Stimulated activated CD8-positive, alpha-beta memory T cell treated with anti-CD3 and anti-CD28 coated beads, Interleukin-7, amount 100 ng/mL, for 4 hours (primary cell): Measurements from ENCODE around the gene SKI.

Source experiments
- DNase-seq, 2 donors: peaks; one replicate each; pipeline ENCODE4 v3.0.0-alpha.2; 2020; ENCODE audit warnings: low read depth in 2 of 2

The SKI gene

DNA sequence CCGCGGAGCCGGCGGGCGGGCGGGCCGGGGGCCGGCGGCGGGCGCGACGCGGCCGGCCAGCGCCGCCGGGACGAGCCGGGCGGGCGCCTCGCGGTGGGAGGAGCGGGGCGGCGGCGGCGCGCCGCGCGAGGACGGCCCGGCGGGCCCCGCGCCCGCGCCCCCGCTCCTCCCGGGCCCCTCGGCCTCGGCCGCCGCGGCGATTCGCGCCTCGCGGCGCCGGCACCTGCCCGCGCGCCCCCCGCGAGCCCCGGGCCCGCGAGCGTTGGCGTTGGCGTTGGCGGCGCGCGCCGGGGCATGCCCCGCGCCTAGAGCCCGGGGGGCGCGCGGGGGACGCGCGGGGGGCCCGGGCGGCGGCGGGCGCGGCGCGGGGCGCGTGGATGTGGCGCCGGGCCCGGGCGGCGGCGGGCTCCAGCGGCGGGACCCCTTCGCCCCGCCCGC lies at the start of gene SKI:
Gene SKI, plus strand, starts transcription at position 163 of the 438 bp plus-strand sequence. CDS start 448 bp downstream, outside the sequence.
- DNase-seq: no peak

DNA sequence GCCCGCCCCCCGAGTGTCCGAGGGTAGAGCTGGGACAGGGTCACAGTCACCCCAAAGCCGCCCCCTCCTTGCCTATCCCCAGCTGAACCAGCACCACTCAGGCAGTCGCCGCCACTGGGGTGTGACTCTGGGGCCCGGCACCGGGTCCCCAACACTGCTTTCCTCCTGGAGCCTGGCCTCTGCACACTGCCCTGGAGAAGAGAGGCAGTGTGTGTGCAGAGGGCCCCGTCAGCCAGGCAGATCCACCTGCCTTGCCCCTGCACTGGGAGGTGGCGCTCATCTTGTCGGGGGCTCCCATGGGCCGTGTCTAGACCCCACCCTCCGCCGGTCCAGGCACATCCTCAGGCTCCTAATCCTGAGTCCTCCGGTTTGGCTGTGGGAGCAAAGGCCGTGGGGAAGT lies 49.2 kb upstream of the SKI start:
- DNase-seq: no peak

DNA sequence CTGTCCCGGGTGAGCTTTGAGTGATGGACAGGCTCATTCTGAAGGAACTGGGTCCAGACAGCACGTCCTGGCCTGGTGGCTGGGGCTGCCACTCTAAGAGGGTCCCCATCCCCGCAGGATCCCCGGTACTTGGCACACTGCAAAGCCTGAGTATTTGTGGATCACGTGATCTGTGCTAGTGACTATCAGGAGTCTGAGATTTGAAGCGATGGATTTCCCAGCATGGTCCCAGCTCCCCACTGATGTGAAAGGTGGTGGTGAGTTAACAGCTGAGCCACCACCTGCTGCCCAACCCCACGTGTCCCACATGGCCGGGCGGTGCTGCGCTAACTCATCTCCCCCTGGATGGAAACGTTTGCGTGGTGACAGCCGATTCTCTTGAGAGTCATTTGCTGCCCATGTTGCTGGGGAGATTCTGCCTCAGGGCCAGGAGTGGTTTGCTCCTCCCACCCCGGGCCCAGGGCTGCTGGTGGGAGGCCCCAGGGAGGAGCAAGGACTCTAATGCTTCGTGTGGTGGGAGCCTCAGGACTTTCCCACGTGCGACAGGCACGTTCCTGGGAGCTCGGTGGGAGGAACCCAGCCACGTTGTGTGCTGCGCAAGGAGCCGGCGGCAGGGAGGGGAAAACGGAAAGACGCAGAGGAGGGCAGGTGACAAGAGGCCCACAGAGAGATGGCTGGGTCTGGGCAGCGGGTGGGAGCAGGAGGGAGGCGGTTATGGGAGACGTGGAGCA lies 48.7 kb upstream of the SKI start:
- DNase-seq: no peak

DNA sequence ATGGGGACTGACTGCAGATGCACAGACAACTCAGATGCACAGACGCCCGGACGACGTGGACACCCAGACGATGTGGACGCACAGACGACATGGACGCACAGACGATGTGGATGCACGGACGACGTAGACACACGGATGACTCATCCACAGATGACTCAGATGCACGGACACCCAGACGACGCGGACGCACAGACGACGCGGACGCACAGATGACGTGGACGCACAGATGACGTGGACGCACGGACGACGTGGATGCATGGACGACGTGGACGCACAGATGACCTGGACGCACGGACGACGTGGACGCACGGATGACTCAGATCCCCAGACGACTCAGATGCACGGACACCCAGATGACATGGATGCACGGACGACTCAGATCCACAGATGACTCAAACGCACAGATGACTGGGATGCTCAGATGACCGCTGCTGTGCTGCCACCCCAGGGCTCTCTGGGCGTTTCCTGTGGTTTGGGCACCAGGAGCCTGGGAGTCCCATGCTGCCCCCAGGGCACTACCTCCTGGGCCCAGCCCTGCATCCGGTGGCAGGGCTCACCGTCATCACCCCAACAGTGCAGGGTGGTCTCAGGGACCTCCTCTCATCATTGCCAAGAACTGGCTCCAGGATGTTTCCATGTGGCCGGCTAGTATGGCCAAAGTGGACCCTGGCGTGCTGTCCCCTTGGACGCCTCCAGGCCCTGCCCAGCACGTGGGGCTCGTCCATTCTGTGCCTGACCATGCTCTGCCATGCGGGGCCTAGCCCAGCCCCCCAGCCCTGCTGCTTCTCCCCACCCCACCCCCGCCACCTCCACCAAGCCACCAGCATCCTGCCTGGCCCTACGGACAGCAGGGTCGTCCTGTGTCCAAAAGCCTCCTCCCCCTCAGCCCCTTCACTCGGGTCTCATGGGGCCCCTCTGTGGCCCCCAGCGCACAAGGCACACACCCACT lies 47.5 kb upstream of the SKI start:
- DNase-seq: no peak

DNA sequence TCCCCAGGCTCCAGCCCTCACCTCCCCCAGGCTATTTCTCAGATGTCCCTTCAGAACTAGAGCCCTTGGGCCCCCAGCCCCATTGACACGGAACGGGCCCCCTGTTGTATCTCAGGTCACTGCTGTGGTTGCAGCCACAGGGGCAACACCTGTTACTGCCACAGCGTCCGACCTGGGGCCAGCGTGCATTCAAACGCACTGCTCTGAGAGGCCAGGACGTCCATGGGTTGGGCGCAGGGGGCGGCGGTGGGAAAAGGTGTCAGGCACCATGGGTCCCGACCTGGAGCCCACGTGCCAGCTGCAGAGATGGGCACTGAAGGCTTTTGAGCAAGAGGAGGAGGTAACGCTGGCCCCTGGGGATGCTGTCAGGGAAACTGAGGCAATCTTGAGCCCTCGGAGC lies 46.8 kb upstream of the SKI start:
- DNase-seq: no peak

DNA sequence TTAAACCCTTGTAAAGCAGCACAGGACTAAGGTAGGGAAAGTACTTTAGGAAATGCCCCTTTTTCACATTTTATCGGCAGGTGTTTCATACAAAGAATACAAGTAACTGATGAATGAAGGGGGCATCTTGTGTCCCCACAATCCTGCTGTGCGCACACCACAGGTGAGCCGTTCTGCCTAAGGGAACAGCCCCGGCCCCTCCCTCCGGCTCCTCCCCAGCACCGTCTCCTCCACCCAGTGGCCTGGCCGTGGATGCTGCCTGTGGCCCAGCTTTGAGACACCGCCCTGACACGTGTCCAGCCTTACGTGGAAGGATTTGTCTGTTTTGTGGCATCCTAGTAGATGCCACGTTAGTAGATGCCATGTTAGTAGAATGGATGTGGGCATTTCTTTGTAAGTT lies 46.4 kb upstream of the SKI start:
- no peak for DNase-seq

GRCh38 chr1:2182376-2182775 lies 45.7 kb upstream of the SKI start:
- DNase-seq: no peak

GRCh38 chr1:2183937-2184334 lies 44.2 kb upstream of the SKI start:
- DNase-seq: no peak

- no peak for DNase-seq
Measured at GRCh38 chr1:2184531-2184930, 43.6 kb upstream of the SKI start.

DNA sequence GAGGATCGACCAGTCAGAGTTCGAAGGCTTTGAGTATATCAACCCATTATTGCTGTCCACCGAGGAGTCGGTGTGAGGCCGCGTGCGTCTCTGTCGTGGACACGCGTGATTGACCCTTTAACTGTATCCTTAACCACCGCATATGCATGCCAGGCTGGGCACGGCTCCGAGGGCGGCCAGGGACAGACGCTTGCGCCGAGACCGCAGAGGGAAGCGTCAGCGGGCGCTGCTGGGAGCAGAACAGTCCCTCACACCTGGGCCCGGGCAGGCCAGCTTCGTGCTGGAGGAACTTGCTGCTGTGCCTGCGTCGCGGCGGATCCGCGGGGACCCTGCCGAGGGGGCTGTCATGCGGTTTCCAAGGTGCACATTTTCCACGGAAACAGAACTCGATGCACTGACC lies 43.2 kb upstream of the SKI start:
- DNase-seq: no peak

DNA sequence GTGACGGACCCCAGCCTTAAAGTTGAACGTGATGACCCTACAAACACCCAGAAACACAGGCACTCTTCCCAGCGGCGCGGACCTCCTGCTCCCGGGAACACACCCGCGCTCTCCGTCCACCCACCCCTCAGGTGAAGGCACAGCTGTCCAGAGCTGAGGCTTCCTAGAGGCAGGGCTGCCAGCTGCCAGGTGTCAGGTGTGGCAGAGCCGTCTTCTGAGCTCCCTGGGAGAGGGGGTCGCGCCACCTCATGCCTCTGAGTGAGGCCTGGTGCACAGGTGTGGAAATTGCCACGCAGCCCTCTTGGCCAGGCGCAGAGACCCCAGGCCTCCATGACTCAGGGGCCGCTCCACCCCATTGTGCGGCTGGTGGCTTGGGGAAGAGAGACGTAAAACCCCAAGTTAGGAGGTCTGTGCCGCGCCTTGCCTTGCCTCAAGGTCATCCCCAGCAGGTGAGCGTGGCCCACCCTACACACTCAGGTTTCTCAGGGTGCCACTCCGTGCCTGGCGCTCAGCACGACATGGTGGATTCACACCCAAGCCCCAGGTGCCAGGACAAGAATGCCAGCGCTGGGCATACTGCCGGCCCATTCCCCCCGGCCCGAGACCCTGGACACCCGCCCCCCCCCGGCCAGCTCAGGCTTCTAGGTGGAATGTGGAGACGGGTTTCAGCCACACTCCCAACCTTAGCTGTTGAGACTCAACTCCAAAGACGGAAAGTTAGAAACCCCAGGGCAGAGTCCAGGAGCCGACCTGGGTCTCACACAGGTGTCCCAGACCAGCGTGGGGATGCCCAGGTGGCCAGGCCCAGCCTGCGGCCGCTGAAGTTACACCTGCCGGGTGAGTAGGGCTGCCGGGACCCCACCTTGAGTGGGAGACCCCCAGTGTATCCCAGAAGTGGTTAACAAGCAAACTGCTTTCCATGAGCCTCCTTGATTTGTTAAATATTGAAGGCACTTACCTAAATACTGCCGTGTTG lies 42.0 kb upstream of the SKI start:
- DNase-seq: no peak

GRCh38 chr1:2186901-2187300 lies 41.2 kb upstream of the SKI start:
- no peak for DNase-seq

- no peak for DNase-seq
Measured at GRCh38 chr1:2187619-2188018, 40.5 kb upstream of the SKI start.

DNA sequence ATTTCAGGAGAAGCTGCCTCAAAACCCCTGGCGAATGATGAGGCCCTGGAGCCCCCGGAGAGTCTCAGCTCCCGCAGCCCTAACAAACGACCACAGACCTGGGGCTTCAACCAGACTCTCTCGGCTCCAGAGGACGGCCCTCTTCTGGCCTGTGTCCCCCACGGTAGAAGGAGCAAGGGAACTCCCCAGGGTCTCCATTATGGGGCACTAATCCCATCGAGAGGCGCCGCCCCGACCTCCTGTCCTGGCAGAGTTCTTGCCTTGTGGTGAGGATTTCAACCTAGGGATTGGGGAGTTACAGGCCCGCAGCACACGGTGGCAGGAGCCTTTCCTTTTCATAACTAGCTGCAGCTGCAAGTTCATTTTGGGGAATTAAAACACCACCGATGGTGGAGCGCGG lies 39.8 kb upstream of the SKI start:
- DNase-seq: no peak

DNA sequence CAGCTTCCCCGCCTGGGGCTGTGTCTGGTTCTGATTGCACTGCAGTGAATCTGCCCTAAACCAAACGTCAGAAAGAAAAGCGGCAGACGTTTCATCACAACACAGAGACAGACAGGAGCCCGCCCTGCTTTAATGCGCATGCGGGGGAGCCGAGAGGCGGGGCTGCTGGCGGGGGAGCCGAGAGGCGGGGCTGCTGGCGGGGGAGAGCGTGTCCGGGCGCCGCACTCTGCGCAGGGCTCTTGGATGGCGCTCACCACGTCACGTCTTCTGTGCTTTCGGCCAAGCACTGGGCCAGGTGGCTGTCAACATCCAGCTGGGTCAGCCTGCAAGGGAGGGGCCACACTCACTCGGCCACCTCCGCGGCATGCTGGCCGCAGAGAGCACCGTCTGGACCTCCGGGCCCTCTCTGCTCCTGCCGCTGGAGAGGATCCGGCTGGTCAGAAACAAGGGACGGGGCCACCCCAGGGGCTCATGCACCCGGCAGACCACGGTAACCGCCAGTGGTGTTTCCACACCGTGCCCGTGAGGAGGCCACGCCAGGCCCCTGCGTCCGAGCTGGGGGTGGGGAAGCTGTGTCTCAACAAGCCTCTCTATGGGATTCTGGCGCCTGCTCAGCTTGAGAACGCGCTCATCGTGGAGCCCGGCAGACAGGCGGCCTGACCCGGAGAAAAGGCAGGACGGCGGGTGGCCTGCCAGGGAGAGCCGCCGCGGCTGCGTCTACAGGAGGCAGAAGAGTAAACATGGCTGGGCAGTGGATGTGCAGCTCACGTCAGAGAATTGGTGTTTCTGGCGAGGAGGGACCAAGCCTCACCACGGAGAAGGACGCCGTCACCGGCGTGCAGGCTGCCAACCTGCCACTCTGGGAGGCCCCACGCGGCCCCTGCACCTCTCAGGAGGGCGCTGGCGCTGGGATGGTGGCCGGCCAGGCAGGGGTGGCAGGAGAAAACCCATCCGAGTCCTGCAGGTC lies 38.4 kb upstream of the SKI start:
- peak; percentile 81 to 85 for DNase-seq

DNA sequence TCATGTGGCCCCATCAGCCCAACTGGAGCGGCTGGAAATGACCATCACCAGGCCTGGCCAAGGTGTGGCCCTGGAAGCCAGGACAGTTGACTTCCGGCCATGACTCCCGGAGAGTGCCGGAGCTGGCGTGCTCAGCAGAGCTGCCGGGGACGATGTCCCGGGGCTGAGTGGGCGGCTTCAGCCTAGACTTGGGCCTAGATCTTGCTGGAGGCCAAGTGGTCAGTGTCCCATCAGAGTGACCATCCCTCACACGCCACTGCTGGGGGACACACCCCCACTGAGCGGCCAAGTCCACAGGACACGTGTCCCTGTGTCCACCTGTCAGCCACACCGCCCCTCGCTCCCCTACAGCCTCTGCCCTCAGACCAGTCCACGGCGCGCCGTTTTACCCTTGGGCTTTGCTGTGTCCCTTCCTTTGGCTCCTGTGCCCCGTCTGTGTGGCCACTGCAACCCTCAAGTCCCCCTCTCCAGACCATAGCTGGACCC lies 37.6 kb upstream of the SKI start:
- no peak for DNase-seq

GRCh38 chr1:2192031-2192995 lies 35.8 kb upstream of the SKI start:
- DNase-seq: no peak

GRCh38 chr1:2193514-2194281 lies 34.4 kb upstream of the SKI start:
- no peak for DNase-seq
